Kidney (tissue), 14 donors: ENCODE data around the gene ROS1. TPM values are rescaled to one million over a fixed set of nuclear protein-coding genes. Genes with fewer than 3 reads are reported as not detected.

ENCODE experiments used
- DNase-seq, 5 donors: peaks; one replicate each; pipeline ENCODE4 v3.0.0-alpha.2; 2013 to 2020
- FAIRE-seq: peaks from 2 replicates; lab custom pipeline; 2012; peaks lifted over from hg19 to GRCh38; lab: Jason Lieb, UNC
- H3K27ac ChIP-seq, 2 donors: one replicate each; pipeline ENCODE4 v1.7.0; 2013; ENCODE audit warnings: low read depth in 2 of 2, low read length in 2 of 2, inconsistent platforms in 1 of 2
- H3K27me3 ChIP-seq: one replicate; pipeline ENCODE4 v1.7.1; 2013; ENCODE audit warnings: low read length, inconsistent platforms; ENCODE audit not compliant: control insufficient read depth, insufficient read depth
- H3K36me3 ChIP-seq, 3 donors: one replicate each; pipeline versions ENCODE4 v1.7.0 to v1.7.1; 2013; ENCODE audit warnings: low read length in 3 of 3, control low read depth in 1 of 3, inconsistent platforms in 1 of 3; ENCODE audit not compliant: insufficient read depth in 3 of 3, control insufficient read depth in 2 of 3
- H3K4me1 ChIP-seq, 3 donors: one replicate each; pipeline versions ENCODE4 v1.7.0 to v1.7.1; 2013; ENCODE audit warnings: low read length in 3 of 3, inconsistent platforms in 1 of 3, low read depth in 1 of 3; ENCODE audit not compliant: control insufficient read depth in 2 of 3, insufficient read depth in 2 of 3
- H3K4me3 ChIP-seq, 3 donors: one replicate each; pipeline versions ENCODE4 v1.7.0 to v1.8.1; 2013; ENCODE audit warnings: low read length in 3 of 3, control low read depth in 1 of 3, inconsistent platforms in 1 of 3
- H3K9ac ChIP-seq, 3 donors: one replicate each; pipeline versions ENCODE4 v1.7.0 to v1.7.1; 2013; ENCODE audit warnings: low read length in 3 of 3, control low read depth in 1 of 3, inconsistent platforms in 1 of 3
- H3K9me3 ChIP-seq, 3 donors: one replicate each; pipeline versions ENCODE4 v1.7.0 to v1.7.1; 2013; ENCODE audit warnings: low read length in 3 of 3, control low read depth in 1 of 3, inconsistent platforms in 1 of 3; ENCODE audit not compliant: control insufficient read depth in 2 of 3, insufficient read depth in 1 of 3
- CTCF ChIP-seq: IDR thresholded peaks from 3 replicates; pipeline ENCODE4 v1.5.1; 2012; ENCODE audit warnings: mild to moderate bottlenecking, moderate library complexity, borderline replicate concordance; ENCODE audit not compliant: insufficient read depth; ENCODE audit errors: extremely low read depth
- intact Hi-C: fragments of 100-400 bp; cut with DNase I; formaldehyde crosslinking; loops from one replicate; pipeline ENCODE4 v1.11.1; 2022
- polyA plus RNA-seq: library from polyadenylated mRNA; stranded (reverse); fragments of 350-450 nt; fragmentation: Illumina TruSeq; extraction: RNeasy Lipid Tissue Mini Kit (QIAGEN cat#74804); gene quantifications from one replicate; pipeline ENCODE4 v1.2.3, GENCODE V29; 2014; ENCODE audit warnings: low read depth, low replicate concordance; ENCODE audit not compliant: insufficient read depth
- total RNA-seq: library from RNA; stranded (reverse); fragmentation: NEBNext Ultra II Directional; extraction: Animal tissue kit (Norgen Biotek cat#: 25700); gene quantifications from one replicate; pipeline ENCODE4 v1.2.1, GENCODE V29; 2021
- donor health status: control.
- donor health status: control.
- donor health status: control.
- donor health status: control.
- donor health status: control.
- donor health status: DM: yes; HTN: yes; CAD: no.
- donor health status: Normal renal cell carcinoma (clear cell type).

The ROS1 gene
- total and polyA plus RNA-seq, 2 donors from 2014 or later: 0.04 to 0.19 TPM

GRCh38 chr6:117311726-117312125 lies 114.0 kb downstream of the ROS1 start:
- Histone ChIP-seq H3K36me3 (no peaks in the 10 kb centered on the region), H3K9ac (no peak overlapping the region), H3K27ac (no peak overlapping the region), H3K4me3 (no peak overlapping the region), H3K9me3 (no peaks in the 10 kb centered on the region), H3K4me1 (no peaks in the 10 kb centered on the region), H3K27me3 (no peaks in the 10 kb centered on the region)
- intact Hi-C loops: no loop called here
- no peak for FAIRE-seq
- DNase-seq: no peak
- TF ChIP-seq CTCF: no peak

- Histone ChIP-seq H3K4me1 (peaks cover 0 to 2% (median 0%) of the 10 kb centered on the region in 3 donors), H3K9me3 (no peaks in the 10 kb centered on the region), H3K9ac (no peak overlapping the region), H3K4me3 (no peak overlapping the region), H3K27me3 (no peaks in the 10 kb centered on the region), H3K36me3 (no peaks in the 10 kb centered on the region), H3K27ac (no peak overlapping the region)
- intact Hi-C loops: no loop called here
- no peak for DNase-seq
- no peak for TF ChIP-seq CTCF
- FAIRE-seq: no peak
Observed at GRCh38 chr6:117311310-117311709, 114.4 kb downstream of the ROS1 start.

- TF ChIP-seq CTCF: no peak
- Histone ChIP-seq H3K9me3 (no peaks in the 10 kb centered on the region), H3K27me3 (no peaks in the 10 kb centered on the region), H3K27ac (no peak overlapping the region), H3K9ac (no peak overlapping the region), H3K36me3 (no peaks in the 10 kb centered on the region), H3K4me1 (peaks cover 0 to 3% (median 0%) of the 10 kb centered on the region in 3 donors), H3K4me3 (no peak overlapping the region)
- FAIRE-seq (no peak), DNase-seq (no peak)
- intact Hi-C loops: no loop called here
Observed at GRCh38 chr6:117309611-117310010, 116.1 kb downstream of the ROS1 start.

GRCh38 chr6:117309069-117309468 lies 116.7 kb downstream of the ROS1 start:
- intact Hi-C loops: no loop called here
- no peak for TF ChIP-seq CTCF
- Histone ChIP-seq H3K27me3 (no peaks in the 10 kb centered on the region), H3K9ac (no peak overlapping the region), H3K9me3 (no peaks in the 10 kb centered on the region), H3K27ac (no peak overlapping the region), H3K4me1 (peaks cover 0 to 3% (median 0%) of the 10 kb centered on the region in 3 donors), H3K36me3 (no peaks in the 10 kb centered on the region), H3K4me3 (no peak overlapping the region)
- DNase-seq (no peak), FAIRE-seq (no peak)
